HepG2 (cell line): ENCODE measurements around the gene MRPL58. TPM values are rescaled to one million over a fixed set of nuclear protein-coding genes. Genes with fewer than 3 reads are reported as not detected.

Source experiments
- CSRNP2 ChIP-seq: sonication (generic); formaldehyde crosslinking; conservative IDR thresholded peaks from 2 replicates; pipeline ENCODE4 v1.8.0; 2022; ENCODE audit warnings: low read depth, missing genetic modification reagents
- JUNB ChIP-seq: sonication (generic); formaldehyde crosslinking; IDR thresholded peaks from 2 replicates; pipeline ENCODE4 v1.8.0; 2022; ENCODE audit warnings: missing genetic modification reagents, mild to moderate bottlenecking, borderline replicate concordance
- KDM3A ChIP-seq: IDR thresholded peaks from 2 replicates; pipeline ENCODE4 v1.6.1; 2018; ENCODE audit warnings: low read depth, missing compliant biosample characterization
- PHF20 ChIP-seq: sonication (generic); formaldehyde crosslinking; IDR thresholded peaks from 2 replicates; pipeline ENCODE4 v1.5.0; 2020; ENCODE audit warnings: mild to moderate bottlenecking, missing genetic modification reagents
- SP1 ChIP-seq, 2 experiments: fragments of 450-650 bp in 1 of 2; sonication (generic) in 1 of 2; formaldehyde crosslinking in 1 of 2; IDR thresholded peaks; 2 replicates each; pipeline versions ENCODE4 v1.4.0 to v1.6.1; 2016 to 2020; ENCODE audit warnings: missing genetic modification reagents in 1 of 2
- ZFY ChIP-seq: sonication (generic); formaldehyde crosslinking; IDR thresholded peaks from 2 replicates; pipeline ENCODE4 v1.4.0; 2020; ENCODE audit warnings: missing genetic modification reagents
- ZSCAN9 ChIP-seq: IDR thresholded peaks from 2 replicates; pipeline ENCODE4 v1.6.1; 2016; ENCODE audit warnings: borderline replicate concordance
- polyA plus RNA-seq, 8 experiments: library from polyadenylated mRNA; depleted of rRNA in 3 of 8; stranded (reverse) in 7 of 8; unstranded in 1 of 8; fragments of >200 nt; fragmentation: Illumina TruSeq in 4 of 8; extraction: Trizol in 4 of 8; gene quantifications; 2 replicates each; pipeline versions ENCODE4 v1.2.1 to v1.2.3, GENCODE V29; 2011 to 2016; ENCODE audit warnings: low read depth in 4 of 8, missing spikeins in 1 of 8, mixed read lengths in 1 of 8; ENCODE audit not compliant: insufficient read depth in 1 of 8
- total RNA-seq, 5 experiments: library from RNA; depleted of rRNA; stranded (reverse); fragments of >200 nt; fragmentation: Illumina TruSeq; extraction: Trizol; gene quantifications; 2 replicates each; pipeline ENCODE4 v1.2.3, GENCODE V29; 2016; ENCODE audit warnings: low read depth in 1 of 5
- TF ChIP-seq, protein P1 (sequence below): sonication (generic); formaldehyde crosslinking; IDR thresholded peaks from 2 replicates; pipeline ENCODE4 v1.8.1; 2023; ENCODE audit warnings: mild to moderate bottlenecking, moderate library complexity, missing genetic modification reagents

Gene MRPL58
- total and polyA plus RNA-seq, 2 of the 13 experiments (the other 11 are each of a cell fraction or from before 2014, with no cell fraction given): 44.9 to 68.9 TPM

GRCh38 chr17:75020331-75021110 is 8.1 kb downstream of the MRPL58 start (continued):
- no peak for TF ChIP-seq ZFY
- TF ChIP-seq PHF20: no peak
- no peak for TF ChIP-seq SP1 (IDR thresholded peaks at IDR 0.05)
- TF ChIP-seq SP1 (CRISPR knock-in tag; IDR thresholded peaks at IDR 0.05): no peak
- no peak for TF ChIP-seq ZSCAN9 (CRISPR knock-in tag)
- TF ChIP-seq CSRNP2 (CRISPR knock-in tag): no peak
- TF ChIP-seq, protein P1, sequence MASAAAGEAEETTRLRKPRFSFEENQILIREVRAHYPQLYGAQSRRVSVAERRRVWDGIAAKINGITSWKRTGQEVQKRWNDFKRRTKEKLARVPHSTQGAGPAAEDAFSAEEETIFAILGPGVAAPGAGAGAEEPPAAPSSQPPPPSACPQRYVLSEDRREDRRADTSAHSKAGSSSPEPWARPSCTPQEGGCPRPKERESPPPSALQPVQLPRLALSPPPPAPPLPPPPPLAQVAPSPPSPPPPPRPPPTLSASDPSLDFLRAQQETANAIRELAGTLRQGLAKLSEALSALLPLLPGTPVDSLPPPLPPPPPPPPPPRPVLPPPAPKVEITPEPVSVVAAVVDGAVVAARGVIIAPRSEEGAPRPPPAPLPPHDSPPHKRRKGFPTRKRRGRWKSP (CRISPR knock-in tag): no peak
- TF ChIP-seq KDM3A (CRISPR knock-in tag): no peak
- TF ChIP-seq JUNB (CRISPR knock-in tag): no peak
